Mucosa of rectum (tissue), 2 donors: Measurements from ENCODE around the gene GAL3ST3.

Experiments
- H3K27ac ChIP-seq, 2 donors: one replicate each; pipeline ENCODE4 v1.7.0; 2013; ENCODE audit warnings: inconsistent platforms in 2 of 2, low read depth in 2 of 2, low read length in 2 of 2
- H3K27me3 ChIP-seq, 2 donors: one replicate each; pipeline ENCODE4 v1.7.0; 2013; ENCODE audit warnings: low read length in 2 of 2; ENCODE audit not compliant: control insufficient read depth in 2 of 2, insufficient read depth in 2 of 2
- H3K36me3 ChIP-seq, 2 donors: one replicate each; pipeline ENCODE4 v1.7.0; 2013; ENCODE audit warnings: low read length in 2 of 2; ENCODE audit not compliant: control insufficient read depth in 2 of 2, insufficient read depth in 2 of 2
- H3K4me1 ChIP-seq, 2 donors: one replicate each; pipeline ENCODE4 v1.7.0; 2013; ENCODE audit warnings: low read length in 2 of 2, mild to moderate bottlenecking in 1 of 2; ENCODE audit not compliant: control insufficient read depth in 2 of 2, insufficient read depth in 2 of 2
- H3K4me3 ChIP-seq, 2 donors: one replicate each; pipeline ENCODE4 v1.7.0; 2013; ENCODE audit warnings: low read length in 2 of 2
- H3K9ac ChIP-seq, 2 donors: one replicate each; pipeline ENCODE4 v1.7.0; 2013; ENCODE audit warnings: low read length in 2 of 2, low read depth in 1 of 2, mild to moderate bottlenecking in 1 of 2
- H3K9me3 ChIP-seq, 2 donors: one replicate each; pipeline ENCODE4 v1.7.0; 2013; ENCODE audit warnings: low read length in 2 of 2; ENCODE audit not compliant: control insufficient read depth in 2 of 2
- donor health status: healthy.
- donor health status: Normal muscosa, but diverticular disease.

The GAL3ST3 gene

DNA sequence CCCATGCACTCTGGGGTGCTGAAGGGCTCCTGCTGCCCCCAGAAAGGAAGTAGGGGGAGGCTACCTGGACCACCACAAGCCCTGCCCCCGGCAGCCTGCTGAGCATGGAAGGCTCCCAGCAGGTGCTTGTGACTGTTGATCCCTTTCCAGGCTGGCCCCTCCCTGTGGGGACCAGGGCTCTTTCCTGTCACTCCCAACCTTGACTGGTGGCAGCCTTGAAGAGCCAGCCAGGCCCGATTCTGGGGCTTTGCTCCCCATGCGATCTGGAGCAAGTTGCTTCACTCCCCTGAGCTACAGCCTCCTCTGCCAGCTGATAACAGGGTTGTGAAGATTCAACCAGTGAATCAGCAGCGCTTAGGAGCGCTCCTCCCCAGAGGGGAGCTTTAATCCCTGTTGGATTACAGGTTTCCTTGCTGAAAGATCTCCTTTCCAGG lies 41.7 kb downstream of the GAL3ST3 start:
- Histone ChIP-seq H3K9ac (no peak overlapping the region), H3K27ac (no peak overlapping the region), H3K27me3 (peaks cover 6 to 7% of the 10 kb centered on the region in 2 donors), H3K4me1 (peaks cover 8 to 10% of the 10 kb centered on the region in 2 donors), H3K9me3 (no peaks in the 10 kb centered on the region), H3K4me3 (no peak overlapping the region), H3K36me3 (peaks cover 7 to 14% of the 10 kb centered on the region in 2 donors)

- H3K36me3 ChIP-seq, result peaks cover 7 to 14% of the 10 kb centered on the region in 2 donors
- H3K9me3 ChIP-seq, result no peaks in the 10 kb centered on the region
- H3K4me3 ChIP-seq, result no peak overlapping the region
- no peak overlapping the region for H3K9ac ChIP-seq
- peaks cover 8 to 11% of the 10 kb centered on the region in 2 donors for H3K4me1 ChIP-seq
- H3K27ac ChIP-seq, result no peak overlapping the region
- peaks cover 6% of the 10 kb centered on the region in 2 donors for H3K27me3 ChIP-seq
These were observed 42.1 kb downstream of the GAL3ST3 start for GRCh38 chr11:66006891-66007176.

DNA sequence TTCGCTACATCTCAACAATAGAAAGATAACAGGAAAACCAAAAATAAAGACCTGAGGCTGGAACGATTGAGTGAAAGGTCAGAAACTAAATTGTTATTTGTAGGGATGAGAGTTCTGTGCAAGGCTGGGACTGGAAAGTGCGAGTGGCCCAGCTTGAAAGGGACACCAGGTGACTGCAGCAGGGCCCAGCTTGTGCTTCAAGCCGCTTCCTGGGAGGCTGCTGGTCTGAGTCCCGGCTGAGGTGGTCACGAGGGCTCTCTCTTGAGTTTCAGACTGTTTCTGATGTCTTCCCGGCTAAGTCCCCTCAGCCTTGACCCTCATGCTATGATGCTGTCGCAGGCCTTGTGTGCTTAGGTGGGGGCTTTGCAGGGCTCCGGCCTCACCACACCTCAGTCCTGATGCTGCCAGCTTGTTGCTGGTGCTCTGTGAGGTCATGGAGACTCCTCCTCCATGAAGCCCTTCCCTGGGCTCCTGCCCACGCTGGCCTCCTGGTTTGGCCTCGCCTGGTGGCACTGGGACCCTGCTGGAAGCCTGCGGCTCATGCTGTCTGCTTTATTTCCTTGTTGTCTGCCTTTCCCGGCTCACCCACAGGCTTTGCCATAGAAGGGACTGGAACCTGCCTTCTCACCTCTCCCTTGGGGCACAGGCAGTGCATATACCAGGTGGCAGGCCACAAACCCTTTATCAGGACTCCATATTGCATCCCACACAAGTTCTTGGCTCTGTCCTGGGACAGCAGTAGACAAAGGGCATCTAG lies 42.6 kb downstream of the GAL3ST3 start:
- Histone ChIP-seq H3K9me3 (no peaks in the 10 kb centered on the region), H3K27me3 (peaks cover 1 to 2% of the 10 kb centered on the region in 2 donors), H3K36me3 (peaks cover 7 to 14% of the 10 kb centered on the region in 2 donors), H3K9ac (no peak overlapping the region), H3K27ac (no peak overlapping the region), H3K4me3 (no peak overlapping the region), H3K4me1 (peaks cover 8 to 10% of the 10 kb centered on the region in 2 donors)

DNA sequence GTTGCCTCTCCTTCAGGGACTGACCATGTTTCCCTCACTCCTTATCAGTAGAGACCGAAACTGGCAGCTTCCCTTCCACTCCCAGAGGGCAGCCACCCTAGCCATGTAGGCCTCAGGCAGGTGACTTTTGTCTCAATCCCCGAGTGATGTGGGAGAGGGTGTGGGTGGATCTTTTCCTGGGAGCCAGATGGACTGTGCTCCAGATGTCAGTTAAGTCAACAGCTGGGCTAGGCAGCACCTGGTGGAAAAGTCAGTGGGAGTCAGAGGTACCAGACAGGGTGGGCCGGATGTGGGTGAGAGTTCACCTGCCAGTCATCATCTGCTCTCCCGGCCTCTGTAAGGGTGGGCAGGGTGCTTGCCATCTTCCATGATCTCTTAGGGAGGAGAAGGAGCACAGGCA lies 44.8 kb downstream of the GAL3ST3 start:
- H3K4me3 ChIP-seq, result no peak overlapping the region
- H3K9me3 ChIP-seq, result no peaks in the 10 kb centered on the region
- H3K36me3 ChIP-seq, result peaks cover 18 to 27% of the 10 kb centered on the region in 2 donors
- H3K27ac ChIP-seq, result no peak overlapping the region
- no peaks in the 10 kb centered on the region for H3K27me3 ChIP-seq
- no peak overlapping the region for H3K9ac ChIP-seq
- peaks cover 14 to 16% of the 10 kb centered on the region in 2 donors for H3K4me1 ChIP-seq

DNA sequence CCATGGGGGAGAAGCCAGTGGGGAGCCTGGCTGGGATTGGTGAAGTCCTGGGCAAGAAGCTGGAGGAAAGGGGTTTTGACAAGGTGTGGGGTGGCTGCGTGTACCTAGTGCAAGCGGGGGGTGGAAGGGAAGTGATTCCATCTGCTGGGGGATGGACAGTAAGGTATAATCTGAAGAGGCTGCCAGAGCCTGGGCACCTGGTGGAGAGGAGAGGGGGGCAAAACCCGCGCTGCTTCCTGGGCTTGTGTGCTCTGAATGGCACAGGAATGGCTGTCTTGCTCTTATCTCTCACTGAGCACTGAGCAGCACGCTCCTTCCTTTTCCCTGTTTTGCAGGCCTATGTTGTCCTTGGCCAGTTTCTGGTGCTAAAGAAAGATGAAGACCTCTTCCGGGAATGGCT lies 45.7 kb downstream of the GAL3ST3 start:
- H3K36me3 ChIP-seq, result peaks cover 27 to 36% of the 10 kb centered on the region in 2 donors
- H3K9ac ChIP-seq, result peak overlapping the region; percentile 79 to 80
- no peaks in the 10 kb centered on the region for H3K9me3 ChIP-seq
- H3K27ac ChIP-seq, result peak overlapping the region; percentile 96 to 99
- H3K4me3 ChIP-seq, result peak overlapping the region; percentile 85 to 100
- no peaks in the 10 kb centered on the region for H3K27me3 ChIP-seq
- peaks cover 14 to 16% of the 10 kb centered on the region in 2 donors for H3K4me1 ChIP-seq

DNA sequence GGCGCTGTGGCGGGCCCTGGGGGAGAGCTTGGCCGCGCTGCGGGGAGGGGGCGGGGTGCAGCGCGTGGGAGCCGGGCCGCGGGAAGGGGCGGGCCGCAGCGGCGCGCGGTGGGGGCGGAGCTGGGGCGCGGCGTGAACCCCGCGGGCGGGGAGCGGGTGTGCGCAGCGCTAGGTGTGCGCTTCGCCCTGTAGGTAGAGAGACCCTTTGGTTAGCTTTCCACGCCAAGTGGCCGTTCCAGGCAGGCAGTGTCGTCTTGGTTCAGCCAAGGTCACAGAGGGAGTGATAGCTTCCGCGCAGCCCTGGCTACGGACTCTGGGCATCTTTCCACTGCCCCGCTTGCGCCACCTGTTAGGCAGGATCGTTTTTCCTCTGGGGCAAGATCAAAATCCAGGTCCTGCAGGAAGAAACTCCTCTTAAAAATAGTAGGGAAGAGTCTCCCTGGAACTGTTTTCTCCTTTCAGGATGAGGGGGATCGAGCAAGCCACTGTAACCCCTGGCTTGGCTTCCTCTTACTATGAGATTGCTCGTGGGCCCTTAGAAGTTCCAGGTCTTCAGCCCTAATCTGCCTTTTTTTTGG lies 46.2 kb downstream of the GAL3ST3 start:
- Histone ChIP-seq H3K36me3 (peaks cover 30 to 41% of the 10 kb centered on the region in 2 donors), H3K9ac (peak overlapping the region; percentile 79 to 80)

GRCh38 chr11:66001942-66002647 lies 46.9 kb downstream of the GAL3ST3 start, which contains the start of the genes BANF1 and EIF1AD:
Gene BANF1 (plus strand): TSS chr11:66002503. CDS start chr11:66003251, 748 bp downstream.
Gene EIF1AD (minus strand): TSS chr11:66002157. CDS start chr11:66000389, 1,768 bp downstream.
- no peaks in the 10 kb centered on the region for H3K27me3 ChIP-seq
- no peaks in the 10 kb centered on the region for H3K9me3 ChIP-seq
- peak within 1 kb of the TSS; percentile 96 to 99 for H3K27ac ChIP-seq
- H3K36me3 ChIP-seq, result peaks cover 34 to 48% of the 10 kb centered on the region in 2 donors
- H3K9ac ChIP-seq, result peak within 1 kb of the TSS; percentile 80 to 97
- peaks cover 14 to 16% of the 10 kb centered on the region in 2 donors for H3K4me1 ChIP-seq
- peak within 1 kb of the TSS; percentile 85 to 100 for H3K4me3 ChIP-seq

More for the DNA sequence above, 46.2 kb downstream of the GAL3ST3 start:
- Histone ChIP-seq H3K4me1 (peaks cover 14 to 16% of the 10 kb centered on the region in 2 donors), H3K4me3 (peak overlapping the region; percentile 85 to 100), H3K27me3 (no peaks in the 10 kb centered on the region), H3K9me3 (no peaks in the 10 kb centered on the region), H3K27ac (peak overlapping the region; percentile 96 to 99)

GRCh38 chr11:65997286-65997685 lies 51.7 kb downstream of the GAL3ST3 start:
- Histone ChIP-seq H3K27ac (no peak overlapping the region), H3K9ac (no peak overlapping the region), H3K4me1 (peaks cover 9 to 11% of the 10 kb centered on the region in 2 donors), H3K9me3 (no peaks in the 10 kb centered on the region), H3K36me3 (peaks cover 27 to 36% of the 10 kb centered on the region in 2 donors), H3K27me3 (no peaks in the 10 kb centered on the region), H3K4me3 (no peak overlapping the region)

DNA sequence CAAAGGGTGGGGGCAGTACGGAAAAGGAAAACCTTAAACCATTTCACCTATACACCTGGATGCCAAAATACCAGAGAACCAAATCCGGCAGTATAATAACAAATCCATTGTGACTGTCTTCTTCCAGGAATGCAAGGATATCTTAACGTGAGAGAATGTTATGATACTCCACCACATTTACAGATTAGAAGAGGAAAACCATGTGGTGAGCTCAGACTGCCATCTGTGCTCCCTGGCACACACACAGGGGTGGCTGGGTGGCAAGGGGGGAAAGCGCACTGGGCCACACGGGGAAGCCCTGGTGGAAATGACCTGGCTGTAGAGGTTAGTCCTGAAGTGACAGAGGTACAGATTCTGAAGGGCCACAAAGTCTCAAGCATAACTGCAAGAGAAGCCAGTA lies 56.9 kb downstream of the GAL3ST3 start:
- no peak overlapping the region for H3K27ac ChIP-seq
- no peak overlapping the region for H3K9ac ChIP-seq
- H3K9me3 ChIP-seq, result no peaks in the 10 kb centered on the region
- H3K4me1 ChIP-seq, result peaks cover 3 to 4% of the 10 kb centered on the region in 2 donors
- peaks cover 0 to 2% of the 10 kb centered on the region in 2 donors for H3K36me3 ChIP-seq
- H3K4me3 ChIP-seq, result no peak overlapping the region
- no peaks in the 10 kb centered on the region for H3K27me3 ChIP-seq
